Activated CD8-positive, alpha-beta memory T cell treated with anti-CD3 and anti-CD28 coated beads for 48 hours (primary cell): ENCODE measurements around the gene ZSWIM1.
"Not testable (repeated sequence)": the region's sequence is repeated elsewhere in the genome, so short reads cannot be mapped to it uniquely, and the experiment has no call there.

Experiments
- DNase-seq, 3 experiments: peaks; one replicate each; pipeline ENCODE4 v3.0.0-alpha.2; 2020; ENCODE audit warnings: low read depth in 2 of 3, low spot score in 2 of 3

The ZSWIM1 gene

DNA sequence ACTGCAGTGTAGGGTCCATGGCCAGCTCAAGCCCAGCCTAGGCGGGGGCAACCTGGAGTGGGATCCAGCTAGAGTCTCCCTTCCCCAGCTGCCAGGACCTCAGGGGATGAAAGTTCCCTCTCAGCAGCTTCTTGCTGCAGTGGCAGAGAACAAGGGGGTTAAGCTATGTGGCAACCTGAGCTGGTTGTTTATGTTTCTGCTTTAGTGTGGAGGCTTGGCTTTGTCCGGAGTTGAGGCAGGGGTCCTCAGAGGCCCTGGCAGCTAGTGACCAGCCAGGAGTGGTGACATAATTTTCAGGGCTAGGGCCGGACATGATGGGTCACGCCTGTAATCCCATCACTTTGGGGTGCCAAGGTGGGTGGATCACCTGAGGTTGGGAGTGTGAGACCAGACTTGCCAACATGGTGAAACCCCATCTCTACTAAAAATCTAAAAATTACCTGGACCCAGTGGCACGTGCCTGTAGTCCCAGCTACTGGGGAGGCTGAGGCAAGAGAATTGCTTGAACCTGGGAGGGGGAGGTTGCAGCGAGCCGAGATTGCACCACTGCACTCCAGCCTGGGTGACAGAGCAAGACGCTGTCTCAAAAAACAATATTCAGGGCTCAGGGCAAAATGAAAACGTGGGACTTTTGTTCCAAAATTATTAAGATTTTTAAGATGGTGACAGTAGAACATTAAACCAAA lies 44.9 kb downstream of the ZSWIM1 start:
- DNase-seq = no peak

GRCh38 chr20:45926731-45927070 lies 45.7 kb downstream of the ZSWIM1 start:
- no peak for DNase-seq

DNA sequence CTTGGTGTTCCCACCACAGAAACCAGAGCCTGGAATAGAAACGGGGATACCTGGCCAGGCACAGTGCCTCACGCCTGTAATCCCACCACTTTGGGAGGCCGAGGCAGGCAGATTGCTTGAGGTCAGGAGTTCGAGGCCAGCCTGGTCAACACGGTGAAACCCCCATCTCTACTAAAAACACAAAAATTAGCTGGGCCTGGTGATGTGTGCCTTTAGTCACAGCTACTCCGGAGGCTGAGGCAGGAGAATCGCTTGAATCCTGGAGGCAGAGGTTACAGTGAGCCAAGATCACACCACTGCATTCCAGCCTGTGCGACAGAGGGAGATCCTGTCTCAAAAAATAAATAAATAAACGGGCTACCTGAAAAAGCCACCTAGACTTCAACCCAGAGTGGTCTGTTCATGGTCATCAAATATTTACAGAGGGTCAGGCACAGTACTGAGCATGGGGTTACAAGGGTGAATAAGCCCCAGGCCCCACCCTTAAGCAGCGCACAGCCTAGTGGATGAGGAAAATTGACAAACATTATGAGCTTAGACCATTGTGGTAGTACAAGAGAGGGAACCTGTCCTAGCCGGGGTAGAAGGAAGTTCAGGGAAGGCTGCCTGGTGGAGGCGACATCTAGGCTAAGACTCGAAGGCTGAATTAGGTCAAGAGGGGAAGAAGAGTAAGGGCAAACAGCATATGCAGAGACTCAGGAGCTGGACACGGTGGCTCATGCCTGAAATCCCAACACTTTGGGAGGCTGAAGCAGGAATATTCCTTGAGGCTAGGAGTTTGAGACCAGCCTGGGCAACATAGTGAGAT lies 46.2 kb downstream of the ZSWIM1 start:
- DNase-seq = no peak

GRCh38 chr20:45931680-45932079 lies 50.7 kb downstream of the ZSWIM1 start:
- not testable (repeated sequence) for DNase-seq

- peak in 2 of 3 experiments; percentile 40 to 41 for DNase-seq
Observed at GRCh38 chr20:45933266-45934045, 52.4 kb downstream of the ZSWIM1 start.

DNA sequence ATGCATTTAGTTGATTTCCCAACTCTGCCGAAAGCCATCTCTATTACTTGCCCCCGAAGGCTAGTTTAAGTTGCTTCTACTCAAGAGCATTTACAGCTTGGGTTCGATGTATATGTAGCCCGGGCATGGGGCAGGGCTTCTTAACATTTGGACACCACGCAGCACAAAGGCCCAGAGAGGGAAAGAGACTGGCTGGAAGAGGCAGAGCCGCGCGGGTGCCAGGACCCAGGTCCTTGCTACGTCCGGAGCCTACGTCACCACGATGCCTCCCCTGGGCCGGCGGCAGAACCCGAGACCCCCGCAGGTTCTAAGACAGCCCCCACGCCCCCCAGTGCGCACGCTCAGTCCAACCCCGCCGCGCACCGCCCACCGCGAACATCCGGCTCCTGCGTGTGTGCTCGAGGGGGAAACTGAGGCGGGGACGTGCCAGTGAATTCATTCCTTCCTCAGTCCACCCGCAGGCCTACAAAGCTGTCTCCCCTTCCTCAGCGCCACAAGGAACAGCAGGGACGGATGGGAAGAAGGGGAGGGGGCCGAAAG lies 53.1 kb downstream of the ZSWIM1 start:
- peak in 1 of 3 experiments; percentile 36 for DNase-seq
